Measurements from ENCODE around the gene MT1E. TPM values are rescaled to one million over a fixed set of nuclear protein-coding genes. Genes with fewer than 3 reads are reported as not detected.

MT1E gene
- total and polyA plus RNA-seq, 2 of the 13 experiments (the other 11 are each of a cell fraction or from before 2014, with no cell fraction given) = 110 to 1,072 TPM

- TF ChIP-seq, protein P1, sequence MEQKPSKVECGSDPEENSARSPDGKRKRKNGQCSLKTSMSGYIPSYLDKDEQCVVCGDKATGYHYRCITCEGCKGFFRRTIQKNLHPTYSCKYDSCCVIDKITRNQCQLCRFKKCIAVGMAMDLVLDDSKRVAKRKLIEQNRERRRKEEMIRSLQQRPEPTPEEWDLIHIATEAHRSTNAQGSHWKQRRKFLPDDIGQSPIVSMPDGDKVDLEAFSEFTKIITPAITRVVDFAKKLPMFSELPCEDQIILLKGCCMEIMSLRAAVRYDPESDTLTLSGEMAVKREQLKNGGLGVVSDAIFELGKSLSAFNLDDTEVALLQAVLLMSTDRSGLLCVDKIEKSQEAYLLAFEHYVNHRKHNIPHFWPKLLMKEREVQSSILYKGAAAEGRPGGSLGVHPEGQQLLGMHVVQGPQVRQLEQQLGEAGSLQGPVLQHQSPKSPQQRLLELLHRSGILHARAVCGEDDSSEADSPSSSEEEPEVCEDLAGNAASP (CRISPR knock-in tag; IDR thresholded peaks at IDR 0.05; ENCODE audit: borderline replicate concordance) = peak; percentile 12; the same call in 1 of the 2 replicates
- TF ChIP-seq NFIB (CRISPR knock-in tag; IDR thresholded peaks at IDR 0.05; ENCODE audit: borderline replicate concordance) (no peak), SUZ12 (IDR thresholded peaks at IDR 0.05; ENCODE audit: low read depth, low read length) (no peak), ZNF7 (CRISPR knock-in tag; IDR thresholded peaks at IDR 0.05) (peak; percentile 90), CAMTA2 (CRISPR knock-in tag; IDR thresholded peaks at IDR 0.05; ENCODE audit: borderline replicate concordance) (no peak), ZFX (CRISPR knock-in tag; IDR thresholded peaks at IDR 0.05; ENCODE audit: low read depth) (0 out of 2 replicates have a peak, but pooled peaks have one; percentile 17), CBX2 (IDR thresholded peaks at IDR 0.05; ENCODE audit: low read depth, low read length) (no peak), CBX2 (CRISPR knock-in tag; IDR thresholded peaks at IDR 0.05; ENCODE audit: low read depth) (no peak), MED1 (CRISPR knock-in tag; IDR thresholded peaks at IDR 0.05) (peak; percentile 58), SAP130 (CRISPR knock-in tag; IDR thresholded peaks at IDR 0.05; ENCODE audit: low read depth) (0 out of 2 replicates have a peak, but pooled peaks have one; percentile 12), ZNF547 (CRISPR knock-in tag; IDR thresholded peaks at IDR 0.05) (no peak), ZC3H4 (CRISPR knock-in tag; IDR thresholded peaks at IDR 0.05; ENCODE audit: borderline replicate concordance) (no peak), ZNF362 (CRISPR knock-in tag; IDR thresholded peaks at IDR 0.05; ENCODE audit: borderline replicate concordance) (peak; percentile 24; the same call in 1 of the 2 replicates), ZNF75D (CRISPR knock-in tag; IDR thresholded peaks at IDR 0.05; ENCODE audit: borderline replicate concordance) (no peak), SMC3 (IDR thresholded peaks at IDR 0.05; ENCODE audit: low read length) (peak; percentile 79), MAZ (IDR thresholded peaks at IDR 0.05; ENCODE audit: borderline replicate concordance, low read depth, low read length) (0 out of 2 replicates have a peak, but pooled peaks have one; percentile 33), MAZ (CRISPR knock-in tag; IDR thresholded peaks at IDR 0.05; ENCODE audit: low read depth) (no peak), ZFP90 (CRISPR knock-in tag; IDR thresholded peaks at IDR 0.05; ENCODE audit: borderline replicate concordance) (peak; percentile 46; the same call in 1 of the 2 replicates), RORA (CRISPR knock-in tag; IDR thresholded peaks at IDR 0.05) (no peak)
- TF ChIP-seq, protein P2, sequence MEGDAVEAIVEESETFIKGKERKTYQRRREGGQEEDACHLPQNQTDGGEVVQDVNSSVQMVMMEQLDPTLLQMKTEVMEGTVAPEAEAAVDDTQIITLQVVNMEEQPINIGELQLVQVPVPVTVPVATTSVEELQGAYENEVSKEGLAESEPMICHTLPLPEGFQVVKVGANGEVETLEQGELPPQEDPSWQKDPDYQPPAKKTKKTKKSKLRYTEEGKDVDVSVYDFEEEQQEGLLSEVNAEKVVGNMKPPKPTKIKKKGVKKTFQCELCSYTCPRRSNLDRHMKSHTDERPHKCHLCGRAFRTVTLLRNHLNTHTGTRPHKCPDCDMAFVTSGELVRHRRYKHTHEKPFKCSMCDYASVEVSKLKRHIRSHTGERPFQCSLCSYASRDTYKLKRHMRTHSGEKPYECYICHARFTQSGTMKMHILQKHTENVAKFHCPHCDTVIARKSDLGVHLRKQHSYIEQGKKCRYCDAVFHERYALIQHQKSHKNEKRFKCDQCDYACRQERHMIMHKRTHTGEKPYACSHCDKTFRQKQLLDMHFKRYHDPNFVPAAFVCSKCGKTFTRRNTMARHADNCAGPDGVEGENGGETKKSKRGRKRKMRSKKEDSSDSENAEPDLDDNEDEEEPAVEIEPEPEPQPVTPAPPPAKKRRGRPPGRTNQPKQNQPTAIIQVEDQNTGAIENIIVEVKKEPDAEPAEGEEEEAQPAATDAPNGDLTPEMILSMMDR (CRISPR knock-in tag; IDR thresholded peaks at IDR 0.05) = peak; percentile 83
- TF ChIP-seq, protein P3, sequence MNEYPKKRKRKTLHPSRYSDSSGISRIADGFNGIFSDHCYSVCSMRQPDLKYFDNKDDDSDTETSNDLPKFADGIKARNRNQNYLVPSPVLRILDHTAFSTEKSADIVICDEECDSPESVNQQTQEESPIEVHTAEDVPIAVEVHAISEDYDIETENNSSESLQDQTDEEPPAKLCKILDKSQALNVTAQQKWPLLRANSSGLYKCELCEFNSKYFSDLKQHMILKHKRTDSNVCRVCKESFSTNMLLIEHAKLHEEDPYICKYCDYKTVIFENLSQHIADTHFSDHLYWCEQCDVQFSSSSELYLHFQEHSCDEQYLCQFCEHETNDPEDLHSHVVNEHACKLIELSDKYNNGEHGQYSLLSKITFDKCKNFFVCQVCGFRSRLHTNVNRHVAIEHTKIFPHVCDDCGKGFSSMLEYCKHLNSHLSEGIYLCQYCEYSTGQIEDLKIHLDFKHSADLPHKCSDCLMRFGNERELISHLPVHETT (CRISPR knock-in tag; conservative IDR thresholded peaks at IDR 0.05) = no peak
- TF ChIP-seq, protein P4, sequence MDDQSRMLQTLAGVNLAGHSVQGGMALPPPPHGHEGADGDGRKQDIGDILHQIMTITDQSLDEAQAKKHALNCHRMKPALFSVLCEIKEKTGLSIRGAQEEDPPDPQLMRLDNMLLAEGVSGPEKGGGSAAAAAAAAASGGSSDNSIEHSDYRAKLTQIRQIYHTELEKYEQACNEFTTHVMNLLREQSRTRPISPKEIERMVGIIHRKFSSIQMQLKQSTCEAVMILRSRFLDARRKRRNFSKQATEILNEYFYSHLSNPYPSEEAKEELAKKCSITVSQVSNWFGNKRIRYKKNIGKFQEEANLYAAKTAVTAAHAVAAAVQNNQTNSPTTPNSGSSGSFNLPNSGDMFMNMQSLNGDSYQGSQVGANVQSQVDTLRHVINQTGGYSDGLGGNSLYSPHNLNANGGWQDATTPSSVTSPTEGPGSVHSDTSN (CRISPR knock-in tag; IDR thresholded peaks at IDR 0.05; ENCODE audit: borderline replicate concordance) = no peak
- TF ChIP-seq, protein P5, sequence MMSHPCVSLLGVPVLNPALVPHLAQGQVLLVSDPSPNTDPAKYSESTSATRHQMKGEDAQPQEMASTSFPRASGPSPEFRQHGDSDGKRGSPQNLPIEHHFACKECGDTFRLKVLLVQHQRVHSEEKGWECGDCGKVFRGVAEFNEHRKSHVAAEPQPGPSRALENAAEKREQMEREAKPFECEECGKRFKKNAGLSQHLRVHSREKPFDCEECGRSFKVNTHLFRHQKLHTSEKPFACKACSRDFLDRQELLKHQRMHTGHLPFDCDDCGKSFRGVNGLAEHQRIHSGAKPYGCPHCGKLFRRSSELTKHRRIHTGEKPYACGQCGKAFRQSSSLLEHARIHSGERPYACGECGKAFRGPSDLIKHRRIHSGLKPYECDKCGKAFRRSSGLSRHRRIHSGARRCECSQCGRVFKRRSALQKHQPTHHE (CRISPR knock-in tag; IDR thresholded peaks at IDR 0.05; ENCODE audit: borderline replicate concordance) = no peak
These were observed 48.3 kb downstream of the MT1E start (continued) for GRCh38 chr16:56673921-56674320.

Measured in HepG2 (cell line).